C4-2B (cell line): ENCODE measurements around the gene ADPGK.
"Not testable (repeated sequence)": the region's sequence is repeated elsewhere in the genome, so short reads cannot be mapped to it uniquely, and the experiment has no call there.

Experiments
- ZFX ChIP-seq: fragments of 450-650 bp; IDR thresholded peaks from 2 replicates; pipeline ENCODE4 v1.6.1; 2017
- TF ChIP-seq, protein P1 (sequence below): fragments of 450-650 bp; conservative IDR thresholded peaks from 2 replicates; pipeline ENCODE4 v1.5.1; 2017; ENCODE audit warnings: mild to moderate bottlenecking

DNA sequence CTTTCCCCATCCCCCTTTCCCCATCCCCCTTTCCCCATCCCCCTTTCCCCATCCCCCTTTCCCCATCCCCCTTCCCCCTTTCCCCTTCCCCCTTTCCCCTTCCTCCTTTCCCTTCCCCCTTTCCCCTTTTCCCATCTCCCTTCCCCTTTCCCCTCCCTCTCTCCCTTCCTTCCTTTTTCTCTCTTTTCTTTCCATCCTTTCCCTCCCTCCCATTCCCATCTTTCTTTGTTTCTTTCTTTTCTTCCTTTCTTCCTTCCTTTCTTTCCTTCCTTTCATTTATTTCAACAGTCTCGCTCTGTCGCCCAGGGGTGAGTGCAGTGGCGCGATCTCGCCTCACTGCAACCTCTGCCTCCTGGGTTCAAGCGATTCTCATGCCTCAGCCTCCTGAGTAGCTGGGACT lies 57.7 kb downstream of the ADPGK start:
- TF ChIP-seq, protein P1, sequence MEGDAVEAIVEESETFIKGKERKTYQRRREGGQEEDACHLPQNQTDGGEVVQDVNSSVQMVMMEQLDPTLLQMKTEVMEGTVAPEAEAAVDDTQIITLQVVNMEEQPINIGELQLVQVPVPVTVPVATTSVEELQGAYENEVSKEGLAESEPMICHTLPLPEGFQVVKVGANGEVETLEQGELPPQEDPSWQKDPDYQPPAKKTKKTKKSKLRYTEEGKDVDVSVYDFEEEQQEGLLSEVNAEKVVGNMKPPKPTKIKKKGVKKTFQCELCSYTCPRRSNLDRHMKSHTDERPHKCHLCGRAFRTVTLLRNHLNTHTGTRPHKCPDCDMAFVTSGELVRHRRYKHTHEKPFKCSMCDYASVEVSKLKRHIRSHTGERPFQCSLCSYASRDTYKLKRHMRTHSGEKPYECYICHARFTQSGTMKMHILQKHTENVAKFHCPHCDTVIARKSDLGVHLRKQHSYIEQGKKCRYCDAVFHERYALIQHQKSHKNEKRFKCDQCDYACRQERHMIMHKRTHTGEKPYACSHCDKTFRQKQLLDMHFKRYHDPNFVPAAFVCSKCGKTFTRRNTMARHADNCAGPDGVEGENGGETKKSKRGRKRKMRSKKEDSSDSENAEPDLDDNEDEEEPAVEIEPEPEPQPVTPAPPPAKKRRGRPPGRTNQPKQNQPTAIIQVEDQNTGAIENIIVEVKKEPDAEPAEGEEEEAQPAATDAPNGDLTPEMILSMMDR: not testable (repeated sequence)
- not testable (repeated sequence) for TF ChIP-seq ZFX
